Measurements from ENCODE around the gene PPFIA1. TPM values are rescaled to one million over a fixed set of nuclear protein-coding genes. Genes with fewer than 3 reads are reported as not detected.
A peak's percentile ranks its signal among the peaks of the same experiment; 100 is the strongest.

PPFIA1 gene
- total and polyA plus RNA-seq, 9 donors, result 20.5 to 60.3 (median 37.8) TPM

DNA sequence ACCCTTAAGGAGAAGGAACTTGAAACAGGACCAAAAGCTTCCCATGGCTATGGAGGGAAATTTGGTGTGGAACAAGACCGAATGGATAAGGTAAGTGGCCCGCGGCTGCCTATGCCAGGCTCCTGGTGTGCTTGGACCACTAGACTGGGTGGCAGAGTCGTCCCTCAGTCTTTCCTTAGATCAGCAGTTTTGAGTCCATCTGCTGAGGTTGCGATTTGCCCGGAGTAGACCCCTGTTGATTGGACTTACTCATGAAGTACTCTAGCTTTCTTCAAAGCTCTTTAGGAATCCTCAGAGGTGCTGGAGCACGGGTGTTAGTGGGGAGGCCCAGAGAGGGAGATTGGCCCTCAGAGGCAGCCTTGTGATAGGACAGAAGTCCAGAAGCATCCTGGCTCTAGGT is 139.4 kb downstream of the PPFIA1 start:
- WGBS, 3 donors, result 92 to 94% (median 92%) methylated on average over 7 of the region's 7 CpGs
- Histone ChIP-seq H3K27ac (no peak overlapping the region), H3K4me3 (no peak overlapping the region), H3K4me1 (ENCODE audit: insufficient read depth) (peaks cover 6% of the 10 kb centered on the region), H3K9me3 (no peaks in the 10 kb centered on the region), H3K27me3 (no peaks in the 10 kb centered on the region), H3K36me3 (no peaks in the 10 kb centered on the region)
- TF ChIP-seq EP300 (IDR thresholded peaks at IDR 0.05) (no peak), POLR2A (IDR thresholded peaks at IDR 0.05) (no peak)
- TF ChIP-seq, protein P1, sequence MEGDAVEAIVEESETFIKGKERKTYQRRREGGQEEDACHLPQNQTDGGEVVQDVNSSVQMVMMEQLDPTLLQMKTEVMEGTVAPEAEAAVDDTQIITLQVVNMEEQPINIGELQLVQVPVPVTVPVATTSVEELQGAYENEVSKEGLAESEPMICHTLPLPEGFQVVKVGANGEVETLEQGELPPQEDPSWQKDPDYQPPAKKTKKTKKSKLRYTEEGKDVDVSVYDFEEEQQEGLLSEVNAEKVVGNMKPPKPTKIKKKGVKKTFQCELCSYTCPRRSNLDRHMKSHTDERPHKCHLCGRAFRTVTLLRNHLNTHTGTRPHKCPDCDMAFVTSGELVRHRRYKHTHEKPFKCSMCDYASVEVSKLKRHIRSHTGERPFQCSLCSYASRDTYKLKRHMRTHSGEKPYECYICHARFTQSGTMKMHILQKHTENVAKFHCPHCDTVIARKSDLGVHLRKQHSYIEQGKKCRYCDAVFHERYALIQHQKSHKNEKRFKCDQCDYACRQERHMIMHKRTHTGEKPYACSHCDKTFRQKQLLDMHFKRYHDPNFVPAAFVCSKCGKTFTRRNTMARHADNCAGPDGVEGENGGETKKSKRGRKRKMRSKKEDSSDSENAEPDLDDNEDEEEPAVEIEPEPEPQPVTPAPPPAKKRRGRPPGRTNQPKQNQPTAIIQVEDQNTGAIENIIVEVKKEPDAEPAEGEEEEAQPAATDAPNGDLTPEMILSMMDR (IDR thresholded peaks at IDR 0.05), result no peak
- no peak for DNase-seq
- intact Hi-C loops (cut with DNase I), result no loop called here

DNA sequence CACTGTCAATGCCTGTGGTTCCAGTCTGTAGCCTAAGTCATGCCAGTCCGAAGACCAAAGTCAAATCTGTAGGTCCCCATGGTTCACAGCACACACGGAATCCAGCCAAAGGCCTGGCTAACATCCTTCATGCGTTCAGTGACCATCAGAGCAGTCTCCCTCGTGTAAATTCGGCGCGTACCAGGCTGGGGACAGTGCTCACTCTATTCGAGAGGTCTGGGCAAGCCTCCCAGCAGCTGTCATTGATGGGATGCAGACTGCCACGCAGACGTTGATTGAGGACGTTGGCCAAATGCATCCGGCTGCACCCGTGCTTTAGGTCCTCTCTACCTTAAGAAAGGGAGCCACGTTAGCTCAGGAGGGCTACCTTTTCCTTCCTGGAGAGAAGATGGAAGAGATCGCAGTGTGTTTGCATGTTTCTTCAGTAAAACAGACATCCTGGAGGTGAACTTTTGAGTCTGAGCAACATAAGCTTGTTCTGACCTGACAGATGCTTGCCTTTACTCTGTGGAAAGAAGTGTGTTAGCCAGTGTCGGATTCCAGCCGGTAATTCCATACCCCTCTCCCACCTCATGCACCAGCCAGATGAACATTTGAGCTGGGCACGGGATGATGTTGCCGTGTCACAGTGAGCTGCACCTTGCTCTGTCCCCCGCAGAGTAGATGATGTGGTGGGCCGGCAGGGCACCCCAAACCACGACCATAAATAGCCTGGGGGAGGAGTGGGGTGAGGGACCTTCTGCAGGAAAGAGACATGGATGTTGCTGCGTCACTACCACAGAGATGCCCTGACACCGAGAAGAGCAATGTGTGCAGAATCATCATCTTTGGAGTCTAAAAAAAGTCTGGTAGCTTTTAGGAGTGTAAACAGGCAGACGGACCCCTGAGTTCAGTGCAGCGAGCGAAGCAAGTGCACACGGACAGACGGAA is 140.1 kb downstream of the PPFIA1 start:
- H3K4me1 ChIP-seq (ENCODE audit: insufficient read depth), result peaks cover 6% of the 10 kb centered on the region
- no peak for TF ChIP-seq POLR2A (IDR thresholded peaks at IDR 0.05)
- TF ChIP-seq, protein P1 (IDR thresholded peaks at IDR 0.05), result no peak
- no peak for TF ChIP-seq EP300 (IDR thresholded peaks at IDR 0.05)
- no peaks in the 10 kb centered on the region for H3K9me3 ChIP-seq
- H3K27me3 ChIP-seq, result no peaks in the 10 kb centered on the region
- H3K36me3 ChIP-seq, result no peaks in the 10 kb centered on the region
- WGBS, 3 donors, result 77 to 87% (median 78%) methylated on average over 29 of the region's 29 CpGs
- intact Hi-C loops (cut with DNase I), result no loop called here
- no peak overlapping the region for H3K4me3 ChIP-seq
- no peak overlapping the region for H3K27ac ChIP-seq
- no peak for DNase-seq

DNA sequence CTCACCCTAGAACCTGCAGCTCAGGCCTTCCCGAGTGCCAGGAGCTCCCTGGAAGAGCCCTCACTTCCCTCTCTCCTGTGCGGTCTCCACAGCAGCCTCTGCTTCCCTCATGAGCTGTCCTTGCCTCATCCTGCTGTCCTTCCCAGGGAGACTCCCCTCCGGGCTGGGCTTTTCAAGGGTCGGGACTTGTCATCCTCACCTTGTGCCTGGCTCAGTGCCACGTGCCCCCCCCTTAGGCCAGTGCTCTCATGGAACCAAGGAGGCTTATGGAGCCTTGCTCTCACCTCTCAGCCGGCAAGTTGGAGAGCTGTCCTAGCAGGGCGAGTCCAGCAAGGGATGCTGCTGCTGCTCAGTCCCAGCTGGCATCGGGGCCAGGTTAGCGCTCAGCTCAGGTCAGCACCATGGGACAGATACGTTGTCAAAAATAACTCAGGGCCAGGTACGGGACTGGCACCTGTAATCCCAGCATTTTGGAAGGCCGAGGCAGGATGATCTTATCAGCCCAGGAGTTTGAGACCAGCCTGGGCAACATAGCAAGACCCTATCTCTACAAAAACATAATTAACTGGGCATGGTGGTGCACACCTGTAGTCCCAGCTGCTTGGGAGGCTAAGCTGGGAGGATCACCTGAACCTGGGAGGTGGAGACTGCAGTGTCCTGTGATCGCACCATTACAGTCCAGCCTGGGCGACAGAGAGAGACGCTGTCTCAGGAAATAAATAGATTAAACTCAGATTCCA is 141.4 kb downstream of the PPFIA1 start:
- no peak overlapping the region for H3K27ac ChIP-seq
- H3K27me3 ChIP-seq, result no peaks in the 10 kb centered on the region
- intact Hi-C loops (cut with DNase I), result no loop called here
- TF ChIP-seq POLR2A (IDR thresholded peaks at IDR 0.05) (no peak), EP300 (IDR thresholded peaks at IDR 0.05) (no peak)
- TF ChIP-seq, protein P1 (IDR thresholded peaks at IDR 0.05), result no peak
- WGBS, 3 donors, result 89 to 93% (median 91%) methylated on average over 15 of the region's 15 CpGs
- H3K4me1 ChIP-seq (ENCODE audit: insufficient read depth), result peaks cover 6% of the 10 kb centered on the region
- DNase-seq, result peak in 1 of 5 donors; percentile 47
- H3K4me3 ChIP-seq, result no peak overlapping the region
- H3K36me3 ChIP-seq, result no peaks in the 10 kb centered on the region
- no peaks in the 10 kb centered on the region for H3K9me3 ChIP-seq

DNA sequence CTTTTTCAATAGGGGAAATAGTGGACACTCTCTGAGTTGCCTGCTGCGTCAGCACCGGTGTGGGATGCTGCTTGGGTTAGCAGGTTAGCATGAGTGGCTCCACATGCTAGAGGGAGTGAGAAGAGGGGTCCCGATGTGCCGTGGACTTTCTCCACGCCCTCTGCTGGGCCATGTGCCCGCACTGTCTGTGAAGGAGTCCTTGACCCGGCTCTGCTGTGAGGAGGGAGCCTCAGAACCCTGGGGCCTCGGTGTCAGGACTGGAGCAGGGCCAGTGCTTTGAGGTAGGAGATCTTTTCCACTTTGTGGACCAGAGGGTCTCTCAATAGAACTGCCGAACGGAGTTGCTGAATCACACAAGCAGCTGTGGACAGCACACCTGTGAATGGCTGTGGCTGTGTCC is 142.7 kb downstream of the PPFIA1 start:
- Histone ChIP-seq H3K36me3 (no peaks in the 10 kb centered on the region), H3K4me3 (no peak overlapping the region), H3K9me3 (no peaks in the 10 kb centered on the region), H3K27ac (peak overlapping the region in 1 of 2 donors; percentile 29), H3K27me3 (no peaks in the 10 kb centered on the region), H3K4me1 (ENCODE audit: insufficient read depth) (peaks cover 6% of the 10 kb centered on the region)
- peak; percentile 40 to 87 (median 72) for DNase-seq
- TF ChIP-seq EP300 (IDR thresholded peaks at IDR 0.05), result no peak
- no peak for TF ChIP-seq POLR2A (IDR thresholded peaks at IDR 0.05)
- TF ChIP-seq, protein P1 (IDR thresholded peaks at IDR 0.05), result no peak
- WGBS, 3 donors, result 11 to 32% (median 17%) methylated on average over 10 of the region's 10 CpGs
- intact Hi-C loops (cut with DNase I), result no loop called here

Measured in ovary (tissue), 9 donors.